Measurements from ENCODE around the gene ADAMTSL2.

Gene ADAMTSL2

DNA sequence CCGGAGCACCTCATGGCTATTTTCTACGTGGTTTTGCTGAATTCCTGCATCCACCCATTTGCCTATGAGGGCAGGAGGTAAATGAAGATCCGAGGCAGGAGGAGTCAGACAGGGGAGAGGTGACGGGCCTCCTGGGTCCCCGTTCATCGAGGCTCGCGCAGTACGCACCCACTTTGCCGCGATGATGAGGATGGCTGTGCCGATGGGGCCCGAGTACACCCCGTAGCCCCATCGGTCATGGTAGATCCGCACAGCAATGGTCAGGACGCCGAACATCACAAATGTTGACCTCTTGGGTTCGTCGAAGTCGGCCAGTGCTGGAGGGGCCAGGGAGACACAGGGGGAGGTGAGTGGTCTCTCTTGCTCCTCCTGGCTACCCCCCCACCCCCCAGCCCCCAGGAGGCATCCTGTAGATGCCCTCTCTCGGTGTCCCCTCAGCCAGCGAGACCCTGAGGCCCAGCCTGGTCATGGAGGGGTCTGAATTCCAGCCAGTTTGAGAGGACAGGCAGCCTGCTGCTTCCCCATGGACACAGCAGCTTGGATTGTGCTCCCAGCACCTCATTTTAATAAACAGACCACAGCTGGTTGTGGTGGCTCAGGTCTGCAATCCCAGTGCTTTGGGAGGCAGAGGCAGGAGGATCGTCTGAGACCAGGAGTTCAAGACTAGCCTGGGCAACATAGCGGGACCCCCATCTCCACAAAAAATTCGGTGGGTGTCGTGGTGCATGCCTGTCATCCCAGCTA lies 15.6 kb upstream of the ADAMTSL2 start:
- H3K27me3 ChIP-seq (ENCODE audit: low read length) = no peaks in the 10 kb centered on the region
- no peak overlapping the region for H3K4me3 ChIP-seq (ENCODE audit: insufficient read depth, low read length, poor library complexity, severe bottlenecking)
- H3F3A ChIP-seq (ENCODE audit: insufficient read depth) = no peaks in the 10 kb centered on the region
- H3K79me2 ChIP-seq (ENCODE audit: insufficient read depth, low read length) = no peaks in the 10 kb centered on the region
- H3K9me3 ChIP-seq (ENCODE audit: insufficient read depth, low read length) = no peaks in the 10 kb centered on the region
- H2AFZ ChIP-seq (ENCODE audit: low read depth, low read length, severe bottlenecking) = no peak overlapping the region
- H3K27ac ChIP-seq (ENCODE audit: low read depth, low read length) = no peak overlapping the region
- H3K36me3 ChIP-seq (ENCODE audit: low read length) = no peaks in the 10 kb centered on the region
- H4K20me1 ChIP-seq (ENCODE audit: low read depth, low read length) = no peaks in the 10 kb centered on the region
- H3K9me2 ChIP-seq (replicated peaks; ENCODE audit: insufficient read depth, low read length) = no peaks in the 10 kb centered on the region
- TF ChIP-seq EZH2phosphoT487 (conservative IDR thresholded peaks at IDR 0.05; ENCODE audit: low read length) (no peak), CTCF (IDR thresholded peaks at IDR 0.05; ENCODE audit: insufficient read depth, low read length, poor library complexity, severe bottlenecking) (no peak)
- H3K4me2 ChIP-seq (ENCODE audit: low read depth, low read length, poor library complexity, severe bottlenecking) = no peak overlapping the region
- H3K9ac ChIP-seq (ENCODE audit: low read length) = no peak overlapping the region

DNA sequence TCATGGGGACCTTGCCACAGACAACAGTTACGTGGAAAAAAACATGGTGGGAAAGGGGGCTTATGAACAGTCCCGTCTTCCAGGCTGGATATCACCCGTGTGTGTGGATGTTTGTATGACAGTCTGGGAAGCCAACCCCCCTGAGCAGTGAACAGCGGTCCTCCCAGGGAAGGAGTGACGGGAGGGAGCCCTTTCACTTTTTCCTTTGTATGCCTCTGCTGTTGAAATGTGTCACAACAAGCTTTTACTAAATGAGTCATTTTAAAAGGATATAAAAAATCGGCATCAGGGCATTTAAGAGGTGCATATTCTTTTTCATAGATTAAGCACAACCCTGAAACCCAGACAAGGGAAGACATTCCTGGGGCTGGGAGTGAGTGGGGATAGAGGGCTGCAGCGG lies 14.8 kb upstream of the ADAMTSL2 start:
- no peaks in the 10 kb centered on the region for H3F3A ChIP-seq (ENCODE audit: insufficient read depth)
- TF ChIP-seq CTCF (IDR thresholded peaks at IDR 0.05; ENCODE audit: insufficient read depth, low read length, poor library complexity, severe bottlenecking) (no peak), EZH2phosphoT487 (conservative IDR thresholded peaks at IDR 0.05; ENCODE audit: low read length) (no peak)
- H3K79me2 ChIP-seq (ENCODE audit: insufficient read depth, low read length) = no peaks in the 10 kb centered on the region
- H3K9me2 ChIP-seq (replicated peaks; ENCODE audit: insufficient read depth, low read length) = no peaks in the 10 kb centered on the region
- no peak overlapping the region for H3K4me2 ChIP-seq (ENCODE audit: low read depth, low read length, poor library complexity, severe bottlenecking)
- H3K9me3 ChIP-seq (ENCODE audit: insufficient read depth, low read length) = no peaks in the 10 kb centered on the region
- no peaks in the 10 kb centered on the region for H4K20me1 ChIP-seq (ENCODE audit: low read depth, low read length)
- no peaks in the 10 kb centered on the region for H3K27me3 ChIP-seq (ENCODE audit: low read length)
- H3K4me3 ChIP-seq (ENCODE audit: insufficient read depth, low read length, poor library complexity, severe bottlenecking) = no peak overlapping the region
- no peak overlapping the region for H2AFZ ChIP-seq (ENCODE audit: low read depth, low read length, severe bottlenecking)
- H3K9ac ChIP-seq (ENCODE audit: low read length) = no peak overlapping the region
- H3K36me3 ChIP-seq (ENCODE audit: low read length) = no peaks in the 10 kb centered on the region
- H3K27ac ChIP-seq (ENCODE audit: low read depth, low read length) = no peak overlapping the region

GRCh38 chr9:133520121-133520835 lies 14.2 kb upstream of the ADAMTSL2 start:
- Histone ChIP-seq H3K9ac (ENCODE audit: low read length) (no peak overlapping the region), H3K27me3 (ENCODE audit: low read length) (no peaks in the 10 kb centered on the region), H3K4me2 (ENCODE audit: low read depth, low read length, poor library complexity, severe bottlenecking) (no peak overlapping the region), H4K20me1 (ENCODE audit: low read depth, low read length) (no peaks in the 10 kb centered on the region), H3F3A (ENCODE audit: insufficient read depth) (no peaks in the 10 kb centered on the region), H3K27ac (ENCODE audit: low read depth, low read length) (no peak overlapping the region), H3K79me2 (ENCODE audit: insufficient read depth, low read length) (no peaks in the 10 kb centered on the region), H3K4me3 (ENCODE audit: insufficient read depth, low read length, poor library complexity, severe bottlenecking) (no peak overlapping the region), H3K9me2 (replicated peaks; ENCODE audit: insufficient read depth, low read length) (no peaks in the 10 kb centered on the region), H3K9me3 (ENCODE audit: insufficient read depth, low read length) (no peaks in the 10 kb centered on the region), H2AFZ (ENCODE audit: low read depth, low read length, severe bottlenecking) (no peak overlapping the region), H3K36me3 (ENCODE audit: low read length) (no peaks in the 10 kb centered on the region)
- no peak for TF ChIP-seq CTCF (IDR thresholded peaks at IDR 0.05; ENCODE audit: insufficient read depth, low read length, poor library complexity, severe bottlenecking)
- no peak for TF ChIP-seq EZH2phosphoT487 (conservative IDR thresholded peaks at IDR 0.05; ENCODE audit: low read length)
